ENCODE results near the gene UBE2D2. TPM values are rescaled to one million over a fixed set of nuclear protein-coding genes. Genes with fewer than 3 reads are reported as not detected.

The UBE2D2 gene
- total RNA-seq, 1 donor from 2014 or later: 155 TPM

- TF ChIP-seq, protein P1, sequence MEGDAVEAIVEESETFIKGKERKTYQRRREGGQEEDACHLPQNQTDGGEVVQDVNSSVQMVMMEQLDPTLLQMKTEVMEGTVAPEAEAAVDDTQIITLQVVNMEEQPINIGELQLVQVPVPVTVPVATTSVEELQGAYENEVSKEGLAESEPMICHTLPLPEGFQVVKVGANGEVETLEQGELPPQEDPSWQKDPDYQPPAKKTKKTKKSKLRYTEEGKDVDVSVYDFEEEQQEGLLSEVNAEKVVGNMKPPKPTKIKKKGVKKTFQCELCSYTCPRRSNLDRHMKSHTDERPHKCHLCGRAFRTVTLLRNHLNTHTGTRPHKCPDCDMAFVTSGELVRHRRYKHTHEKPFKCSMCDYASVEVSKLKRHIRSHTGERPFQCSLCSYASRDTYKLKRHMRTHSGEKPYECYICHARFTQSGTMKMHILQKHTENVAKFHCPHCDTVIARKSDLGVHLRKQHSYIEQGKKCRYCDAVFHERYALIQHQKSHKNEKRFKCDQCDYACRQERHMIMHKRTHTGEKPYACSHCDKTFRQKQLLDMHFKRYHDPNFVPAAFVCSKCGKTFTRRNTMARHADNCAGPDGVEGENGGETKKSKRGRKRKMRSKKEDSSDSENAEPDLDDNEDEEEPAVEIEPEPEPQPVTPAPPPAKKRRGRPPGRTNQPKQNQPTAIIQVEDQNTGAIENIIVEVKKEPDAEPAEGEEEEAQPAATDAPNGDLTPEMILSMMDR (IDR thresholded peaks at IDR 0.05; ENCODE audit: unreplicated experiment): no peak
- no peaks in the 10 kb centered on the region for H3K27me3 Mint-ChIP-seq
- peaks cover 13% of the 10 kb centered on the region for H3K36me3 Mint-ChIP-seq (ENCODE audit: insufficient read depth)
- H3K9me3 Mint-ChIP-seq (ENCODE audit: low read depth): no peaks in the 10 kb centered on the region
- no peak for DNase-seq (ENCODE audit: low spot score, unreplicated experiment)
- H3K4me3 Mint-ChIP-seq (ENCODE audit: low read depth): no peak overlapping the region
- peaks cover 19% of the 10 kb centered on the region for H3K4me1 Mint-ChIP-seq (ENCODE audit: low read depth)
- H3K27ac Mint-ChIP-seq: no peak overlapping the region
Observed at GRCh38 chr5:139631520-139632165, 70.5 kb downstream of the UBE2D2 start.

- no peaks in the 10 kb centered on the region for H3K9me3 Mint-ChIP-seq (ENCODE audit: low read depth)
- H3K27ac Mint-ChIP-seq: peak overlapping the region; percentile 62
Observed at GRCh38 chr5:139633295-139634027, 72.3 kb downstream of the UBE2D2 start.

GRCh38 chr5:139634028-139634325, 72.8 kb downstream of the UBE2D2 start:
- Mint-ChIP-seq H3K36me3 (ENCODE audit: insufficient read depth) (peaks cover 1% of the 10 kb centered on the region), H3K4me1 (ENCODE audit: low read depth) (peaks cover 33% of the 10 kb centered on the region), H3K27ac (no peak overlapping the region), H3K9me3 (ENCODE audit: low read depth) (no peaks in the 10 kb centered on the region), H3K27me3 (no peaks in the 10 kb centered on the region), H3K4me3 (ENCODE audit: low read depth) (no peak overlapping the region)
- TF ChIP-seq, protein P1 (IDR thresholded peaks at IDR 0.05; ENCODE audit: unreplicated experiment): no peak
- no peak for DNase-seq (ENCODE audit: low spot score, unreplicated experiment)

More at GRCh38 chr5:139633295-139634027, 72.3 kb downstream of the UBE2D2 start:
- peaks cover 28% of the 10 kb centered on the region for H3K4me1 Mint-ChIP-seq (ENCODE audit: low read depth)
- H3K4me3 Mint-ChIP-seq (ENCODE audit: low read depth): no peak overlapping the region
- H3K36me3 Mint-ChIP-seq (ENCODE audit: insufficient read depth): peaks cover 1% of the 10 kb centered on the region
- TF ChIP-seq, protein P1 (IDR thresholded peaks at IDR 0.05; ENCODE audit: unreplicated experiment): peak; percentile 96
- DNase-seq (ENCODE audit: low spot score, unreplicated experiment): no peak
- H3K27me3 Mint-ChIP-seq: no peaks in the 10 kb centered on the region

DNA sequence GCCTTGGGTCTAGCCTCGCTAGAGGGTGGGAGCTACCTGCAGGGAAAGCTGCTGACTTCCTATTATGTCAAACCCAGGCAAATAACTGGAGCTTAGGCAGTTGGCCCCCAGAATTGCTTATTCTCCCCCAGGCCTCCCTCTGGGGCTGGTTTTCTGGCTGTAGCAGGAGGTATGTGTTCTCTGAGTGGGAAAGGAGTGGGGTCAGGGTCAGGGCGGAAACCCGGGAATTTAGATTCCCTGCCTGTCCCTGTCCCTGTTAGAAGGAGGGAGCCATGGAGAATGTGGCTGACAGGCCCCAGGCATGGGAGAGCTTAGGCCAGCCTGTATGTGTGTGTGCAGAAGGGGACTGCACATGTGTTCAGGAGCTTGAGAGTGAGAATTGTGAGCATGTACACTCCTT, 73.4 kb downstream of the UBE2D2 start:
- no peak for DNase-seq (ENCODE audit: low spot score, unreplicated experiment)
- peaks cover 1% of the 10 kb centered on the region for H3K36me3 Mint-ChIP-seq (ENCODE audit: insufficient read depth)
- TF ChIP-seq, protein P1 (IDR thresholded peaks at IDR 0.05; ENCODE audit: unreplicated experiment): no peak
- H3K9me3 Mint-ChIP-seq (ENCODE audit: low read depth): no peaks in the 10 kb centered on the region
- peaks cover 35% of the 10 kb centered on the region for H3K4me1 Mint-ChIP-seq (ENCODE audit: low read depth)
- peak overlapping the region; percentile 13 for H3K27ac Mint-ChIP-seq
- H3K4me3 Mint-ChIP-seq (ENCODE audit: low read depth): no peak overlapping the region
- H3K27me3 Mint-ChIP-seq: no peaks in the 10 kb centered on the region

DNA sequence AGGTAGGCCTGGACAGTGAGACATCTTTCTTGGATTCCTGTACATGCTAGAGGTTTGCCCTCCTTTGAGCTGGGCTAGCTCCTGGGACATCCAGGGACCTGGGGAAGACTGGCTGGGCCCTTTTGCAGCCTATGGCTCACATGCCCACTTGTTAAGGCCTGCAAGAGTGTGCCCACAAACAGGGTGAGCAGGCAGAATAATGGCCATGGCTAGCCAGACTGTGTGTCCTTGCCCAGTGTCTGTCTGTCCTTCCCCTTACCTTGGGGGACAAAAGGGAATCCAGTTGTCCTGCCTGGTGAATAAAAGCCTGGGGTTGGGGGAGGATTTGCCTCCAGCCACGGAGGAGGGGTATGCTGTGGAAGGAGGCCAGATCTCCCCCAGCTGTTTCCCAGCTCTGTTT, 74.1 kb downstream of the UBE2D2 start:
- Mint-ChIP-seq H3K27me3 (no peaks in the 10 kb centered on the region), H3K9me3 (ENCODE audit: low read depth) (no peaks in the 10 kb centered on the region), H3K4me1 (ENCODE audit: low read depth) (peaks cover 39% of the 10 kb centered on the region), H3K4me3 (ENCODE audit: low read depth) (no peak overlapping the region), H3K36me3 (ENCODE audit: insufficient read depth) (peaks cover 1% of the 10 kb centered on the region), H3K27ac (peak overlapping the region; percentile 41)
- TF ChIP-seq, protein P1 (IDR thresholded peaks at IDR 0.05; ENCODE audit: unreplicated experiment): no peak
- DNase-seq (ENCODE audit: low spot score, unreplicated experiment): no peak
